Measurements from ENCODE around the gene TMEM81.
A peak's percentile ranks its signal among the peaks of the same experiment; 100 is the strongest.

The TMEM81 gene, protein sequence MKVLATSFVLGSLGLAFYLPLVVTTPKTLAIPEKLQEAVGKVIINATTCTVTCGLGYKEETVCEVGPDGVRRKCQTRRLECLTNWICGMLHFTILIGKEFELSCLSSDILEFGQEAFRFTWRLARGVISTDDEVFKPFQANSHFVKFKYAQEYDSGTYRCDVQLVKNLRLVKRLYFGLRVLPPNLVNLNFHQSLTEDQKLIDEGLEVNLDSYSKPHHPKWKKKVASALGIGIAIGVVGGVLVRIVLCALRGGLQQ

DNA sequence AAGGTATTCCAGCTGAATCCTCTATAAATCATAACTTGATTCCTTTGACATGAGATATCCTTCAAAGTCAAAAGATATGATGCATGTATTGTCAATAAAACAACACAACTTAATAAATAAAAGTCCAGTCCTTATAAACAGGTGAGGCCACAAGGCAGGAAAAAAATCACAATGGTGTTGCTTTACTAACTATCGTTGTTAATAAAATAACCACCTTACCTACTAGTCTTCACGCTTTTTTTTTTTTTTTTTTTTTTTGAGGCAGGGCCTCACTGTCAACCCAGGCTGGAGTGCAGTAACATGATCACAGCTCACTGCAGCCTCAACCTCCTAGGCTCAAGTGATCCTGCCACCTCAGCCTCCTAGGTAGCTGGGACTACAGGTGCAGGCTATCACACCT lies at the start of gene TMEM81:
TMEM81 (minus strand) TSS at position 101 of the 400 bp plus-strand sequence. CDS start 140 bp downstream, outside the sequence.
- DNase-seq (ENCODE audit: low read depth) = no peak

DNA sequence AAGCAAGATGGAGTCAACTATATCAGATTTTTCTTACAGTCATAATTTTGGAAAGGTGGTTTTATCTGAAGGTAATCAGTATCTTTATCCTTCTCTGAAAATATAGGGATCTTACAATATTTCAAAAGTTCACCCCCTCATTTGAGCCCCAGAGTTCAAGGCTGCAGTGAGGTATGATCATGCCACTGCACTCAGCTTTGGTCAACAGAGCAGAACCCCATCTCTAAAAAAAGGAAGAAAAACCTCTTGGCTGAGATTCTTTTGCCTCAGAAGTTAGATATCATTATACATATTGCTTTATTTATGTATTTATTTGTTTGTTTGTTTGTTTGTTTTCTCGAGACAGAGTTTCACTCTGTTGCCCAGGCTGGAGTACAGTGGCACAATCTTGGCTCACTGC lies 49.0 kb upstream of the TMEM81 start:
- no peak for DNase-seq (ENCODE audit: low read depth)

DNA sequence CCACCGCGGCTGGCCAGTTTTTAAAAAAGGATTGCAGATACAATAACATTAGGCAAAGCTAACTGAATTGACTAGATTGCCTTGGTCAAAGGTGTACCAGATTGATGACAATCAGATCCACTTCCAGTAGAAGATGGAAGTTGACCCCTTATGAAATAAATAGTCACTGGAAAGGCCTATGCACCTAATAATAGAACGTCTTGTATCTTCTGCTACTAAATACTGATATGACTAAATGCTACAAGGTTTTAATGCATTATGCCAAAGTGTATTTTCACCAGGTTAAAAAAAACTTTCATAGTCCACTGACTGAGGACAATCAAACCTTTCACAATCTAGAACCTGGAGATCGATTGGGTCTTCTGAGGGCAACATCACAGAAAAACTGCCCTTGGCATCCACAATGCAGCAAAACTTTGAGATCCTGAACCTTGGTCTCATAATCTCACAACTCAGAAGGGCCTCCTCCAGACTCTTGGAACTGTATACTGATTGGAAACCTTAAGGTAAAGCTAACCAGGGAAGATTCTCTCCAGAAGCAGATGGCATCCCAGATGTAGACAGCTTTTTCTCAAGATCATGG lies 45.3 kb upstream of the TMEM81 start:
- DNase-seq (ENCODE audit: low read depth) = no peak

DNA sequence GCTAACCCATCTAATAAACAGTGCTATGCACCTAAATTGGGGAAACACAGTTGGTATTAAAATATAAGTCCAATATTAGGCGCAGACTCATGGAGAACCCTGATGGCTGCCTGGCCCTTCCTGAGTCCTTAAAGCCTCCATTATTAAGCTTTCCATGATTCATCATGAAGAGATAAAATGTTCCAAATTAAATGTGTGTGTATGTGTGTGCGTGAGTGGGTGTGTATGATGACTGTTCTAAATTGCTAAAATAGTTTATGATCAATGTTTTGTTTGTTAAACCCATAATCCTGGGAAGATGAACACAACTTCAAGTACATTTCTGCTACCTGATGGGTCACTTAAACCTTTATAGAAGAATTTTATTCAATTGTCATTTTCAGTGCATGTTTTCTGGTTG lies 43.8 kb upstream of the TMEM81 start:
- DNase-seq (ENCODE audit: low read depth) = no peak

DNA sequence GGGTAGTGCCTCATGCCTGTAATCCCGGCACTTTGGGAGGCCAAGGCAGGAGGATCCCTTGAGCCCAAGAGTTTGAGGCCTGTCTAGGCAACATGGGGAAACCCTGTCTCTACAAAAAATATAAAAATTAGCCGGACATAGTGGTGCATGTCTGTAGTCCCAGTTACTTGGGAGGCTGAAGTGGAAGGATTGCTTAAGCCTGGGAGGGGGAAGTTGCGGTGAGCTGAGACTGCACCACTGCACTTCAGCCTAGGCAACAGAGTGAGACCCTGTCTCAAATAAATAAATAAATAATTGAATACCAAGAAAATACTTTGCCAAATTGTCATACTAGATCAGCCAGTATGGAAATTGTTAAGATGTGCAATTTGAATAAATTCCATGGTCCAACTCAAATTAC lies 43.4 kb upstream of the TMEM81 start:
- no peak for DNase-seq (ENCODE audit: low read depth)

DNA sequence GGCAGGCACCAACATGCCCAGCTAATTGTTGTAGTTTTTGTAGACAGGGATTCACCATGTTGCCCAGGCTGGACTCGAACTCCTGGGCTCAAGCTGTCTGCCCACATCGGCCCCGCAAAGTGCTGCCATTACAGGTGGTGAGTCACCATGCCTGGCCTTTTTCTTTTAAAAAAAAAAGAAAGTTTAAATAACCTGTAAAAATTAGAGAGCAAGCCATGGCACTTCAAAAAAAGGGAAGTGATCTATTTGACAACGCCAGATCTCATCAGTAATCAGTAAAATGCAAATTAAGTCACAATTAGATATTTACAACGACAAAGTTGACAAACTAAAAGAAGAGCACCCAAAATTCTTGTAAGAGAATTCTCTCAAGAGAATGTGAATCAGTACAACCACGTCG lies 40.5 kb upstream of the TMEM81 start:
- DNase-seq (ENCODE audit: low read depth) = no peak

DNA sequence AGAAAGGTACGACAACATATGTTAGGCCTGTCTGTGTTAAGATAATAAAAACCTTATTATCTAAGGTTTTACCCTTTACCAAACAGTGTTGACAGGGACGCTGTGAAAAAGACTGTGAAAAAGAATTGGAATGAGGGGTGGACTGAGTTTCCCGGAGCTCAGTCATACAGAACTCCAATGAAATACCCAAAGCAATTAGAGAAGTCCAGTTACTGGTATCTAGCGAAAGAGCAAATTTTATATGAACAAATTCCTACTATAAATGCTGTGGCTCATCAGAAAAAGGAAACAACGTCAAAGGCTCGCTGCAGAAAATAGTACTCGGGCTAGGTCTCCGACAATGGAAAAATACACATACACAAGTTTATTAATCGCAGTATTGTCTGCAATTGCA lies 38.2 kb upstream of the TMEM81 start:
- DNase-seq (ENCODE audit: low read depth) = no peak

DNA sequence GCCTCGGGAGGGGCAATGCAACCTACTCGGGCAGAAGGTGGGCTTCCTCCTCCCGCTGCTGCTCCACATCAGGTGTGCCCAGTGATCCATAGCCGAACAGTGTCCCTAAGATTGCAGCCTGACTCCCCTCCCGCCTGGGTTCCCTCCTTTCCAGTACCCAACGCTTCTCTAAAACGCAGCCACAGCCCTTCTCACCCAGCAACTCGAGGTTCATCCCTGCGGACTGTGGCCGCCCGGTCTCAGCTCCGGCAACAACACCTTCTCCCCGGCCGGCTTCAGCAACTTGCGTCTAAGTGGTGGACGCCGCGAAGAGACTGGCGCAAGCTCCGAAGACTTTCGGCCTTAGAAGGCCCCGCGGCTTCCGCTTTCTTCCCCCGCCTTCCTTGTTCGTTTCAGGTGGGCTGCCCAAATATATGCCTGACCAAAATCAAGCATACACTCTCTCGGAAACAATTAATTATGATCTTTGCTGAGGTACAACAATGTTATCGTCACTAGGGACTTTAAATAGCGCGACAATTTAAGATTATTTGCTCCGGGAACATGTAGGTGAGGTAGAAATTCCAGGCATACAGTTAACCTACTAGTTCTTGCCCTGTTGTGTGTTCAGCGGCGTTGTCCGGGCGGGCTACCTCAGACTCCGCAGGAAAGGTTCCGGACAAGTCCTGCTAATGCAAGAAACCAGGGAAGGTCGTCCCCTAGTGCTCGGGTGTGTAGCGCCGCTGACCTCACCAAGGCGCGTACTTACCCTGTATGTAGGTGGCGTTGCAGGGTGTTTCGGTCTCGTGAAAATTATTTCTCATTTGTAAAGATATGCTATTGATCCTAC lies 37.6 kb upstream of the TMEM81 start, which contains the start of gene RBBP5:
RBBP5 (minus strand) TSS at position 319 of the 829 bp plus-strand sequence; CDS start at position 214, 105 bp downstream.
- DNase-seq (ENCODE audit: low read depth) = peak; percentile 83

DNA sequence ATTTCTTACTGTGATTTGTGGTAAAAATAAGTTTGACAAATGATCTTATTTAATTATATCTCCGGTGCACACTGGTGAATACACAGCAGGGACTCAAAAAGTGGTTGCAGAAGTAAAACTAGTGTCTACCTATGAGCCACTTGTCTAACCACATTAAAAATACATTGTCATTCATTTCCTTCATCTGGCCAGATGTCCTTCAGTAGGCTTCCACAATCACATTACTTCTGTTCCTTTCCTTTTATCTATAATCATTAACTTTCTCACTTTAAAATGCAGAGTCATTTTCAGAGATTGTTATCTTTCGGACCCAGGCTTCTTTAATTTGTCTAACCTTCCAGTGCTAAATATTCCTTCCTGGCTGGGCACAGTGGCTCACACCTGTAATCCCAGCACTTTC lies 34.5 kb upstream of the TMEM81 start:
- DNase-seq (ENCODE audit: low read depth) = no peak

DNA sequence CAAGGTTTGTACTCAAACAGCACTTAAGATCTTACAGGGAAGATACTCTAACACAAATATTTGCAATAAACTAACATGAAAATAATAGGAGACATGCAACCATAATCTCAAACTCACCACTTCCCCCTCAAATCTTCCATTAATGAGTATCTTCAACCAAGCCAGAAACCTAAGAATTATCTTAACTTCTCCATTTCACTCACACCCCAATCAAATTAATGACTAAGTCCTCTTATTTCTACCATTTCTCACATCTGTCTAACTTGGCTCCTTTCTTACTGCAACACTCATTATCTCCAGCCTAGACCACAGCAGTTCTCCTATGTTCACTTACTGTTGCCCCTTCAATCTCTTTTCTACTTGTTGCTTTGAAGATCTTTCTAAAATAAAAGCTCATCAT lies 27.1 kb upstream of the TMEM81 start:
- DNase-seq (ENCODE audit: low read depth) = no peak

DNA sequence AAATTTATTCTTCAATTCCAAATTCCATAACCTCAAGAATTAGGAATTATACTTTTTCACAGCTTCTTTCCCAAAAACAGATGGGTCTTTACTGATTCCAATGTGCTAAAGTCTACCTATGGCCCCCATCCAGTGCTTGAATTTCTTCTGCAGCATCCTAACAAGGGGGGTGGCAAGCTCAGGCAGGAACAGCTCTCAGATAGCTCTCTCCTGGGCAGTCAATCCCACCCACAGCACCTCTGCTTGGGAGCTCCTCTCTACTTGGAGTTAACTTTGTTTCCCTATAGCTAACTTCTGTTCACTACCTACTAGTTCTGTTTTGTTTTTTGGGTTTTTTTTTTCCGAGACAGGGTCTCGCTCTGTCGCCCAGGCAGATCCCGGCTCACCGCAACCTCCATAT lies 25.5 kb upstream of the TMEM81 start:
- no peak for DNase-seq (ENCODE audit: low read depth)

DNA sequence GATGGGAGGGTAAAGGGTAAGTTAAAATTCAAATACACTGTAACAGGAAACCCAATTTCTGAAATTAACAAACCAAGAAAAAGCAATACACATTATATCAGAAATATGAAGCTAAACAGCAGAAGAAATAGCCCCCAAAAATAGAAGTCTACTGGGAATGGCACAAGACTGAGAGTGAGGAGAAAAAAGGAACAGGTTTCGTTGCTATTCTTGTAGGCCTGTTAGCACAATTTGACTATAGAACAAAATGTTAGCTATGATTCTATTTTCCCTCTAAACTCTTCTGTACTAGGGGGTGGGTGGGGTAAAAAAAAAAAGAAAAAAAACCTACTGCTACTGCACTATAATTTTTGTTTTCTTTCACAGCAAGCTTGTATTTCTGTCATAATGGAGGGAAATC lies 25.0 kb upstream of the TMEM81 start:
- DNase-seq (ENCODE audit: low read depth) = no peak

DNA sequence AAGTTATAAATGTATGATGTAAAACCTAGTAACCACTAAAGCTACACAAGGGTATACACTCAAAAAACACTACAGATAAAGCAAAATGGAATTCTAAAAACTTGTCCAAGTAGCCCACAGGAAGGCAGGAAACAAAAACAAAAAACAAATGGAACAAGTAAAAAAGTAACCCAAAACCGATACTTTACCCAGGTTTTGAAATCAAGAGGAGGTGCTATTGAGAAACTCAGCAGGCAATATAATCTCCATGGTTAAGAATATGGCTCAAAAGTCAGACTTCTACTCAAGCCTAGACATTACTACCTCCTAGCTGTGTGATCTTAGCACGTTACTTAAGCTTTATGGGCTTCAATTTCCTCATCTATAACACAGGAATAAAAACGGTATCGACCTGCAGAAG lies 24.2 kb upstream of the TMEM81 start:
- no peak for DNase-seq (ENCODE audit: low read depth)

DNA sequence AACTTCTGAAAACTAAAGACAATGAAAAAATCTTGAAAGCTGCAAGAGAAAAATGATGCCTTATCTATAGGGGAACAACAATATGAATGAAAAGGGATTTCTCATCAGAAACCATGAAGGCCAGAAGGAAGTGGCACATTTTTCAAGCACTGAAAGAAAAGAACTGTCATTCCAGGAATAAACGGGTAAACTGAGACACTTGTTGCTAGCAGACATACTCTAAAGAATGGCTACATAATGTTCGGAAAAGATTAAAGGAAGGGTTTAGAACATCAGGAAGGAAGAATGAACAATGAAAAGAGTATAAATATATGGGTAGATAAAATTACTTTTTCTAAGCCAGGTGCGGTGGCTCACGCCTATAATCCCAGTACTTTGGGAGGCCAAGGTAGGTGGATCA lies 23.1 kb upstream of the TMEM81 start:
- DNase-seq (ENCODE audit: low read depth) = no peak

DNA sequence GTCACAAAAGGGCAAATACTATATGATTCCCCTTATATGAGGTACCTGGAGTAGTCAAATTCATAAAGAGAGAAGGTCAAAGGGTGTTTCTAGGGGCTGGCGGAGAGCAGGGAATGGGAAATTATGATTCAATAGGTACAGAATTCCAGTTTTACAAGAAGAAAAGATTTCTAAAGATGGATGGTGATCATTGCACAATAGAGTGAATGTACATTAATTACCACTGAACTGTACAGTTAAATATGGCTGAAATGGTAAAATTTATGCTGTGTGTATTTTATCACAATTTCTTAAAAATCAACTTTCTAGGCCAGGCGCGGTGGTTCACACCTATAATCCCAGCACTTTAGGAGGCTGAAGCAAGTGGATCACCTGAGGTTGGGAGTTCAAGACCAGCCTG lies 18.1 kb upstream of the TMEM81 start:
- DNase-seq (ENCODE audit: low read depth) = no peak

DNA sequence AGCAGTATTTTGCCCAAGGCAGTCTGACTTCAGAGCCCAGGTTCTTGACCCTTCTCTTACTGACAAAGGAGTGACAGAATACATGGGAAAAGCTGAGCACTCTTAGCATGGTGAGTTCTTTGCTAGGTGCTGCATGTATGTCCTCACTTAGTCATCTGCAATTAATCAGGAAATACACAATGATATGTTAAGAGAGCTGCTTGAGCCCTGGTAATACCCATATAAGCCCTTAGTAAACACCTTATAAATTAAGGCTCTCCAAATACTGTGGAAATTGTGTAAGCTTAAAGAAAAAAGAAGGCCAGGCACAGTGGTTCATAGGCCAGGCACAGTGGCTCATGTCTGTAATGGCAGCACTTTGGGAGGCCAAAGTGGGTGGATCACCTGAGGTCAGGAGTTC lies 14.0 kb upstream of the TMEM81 start:
- no peak for DNase-seq (ENCODE audit: low read depth)

DNA sequence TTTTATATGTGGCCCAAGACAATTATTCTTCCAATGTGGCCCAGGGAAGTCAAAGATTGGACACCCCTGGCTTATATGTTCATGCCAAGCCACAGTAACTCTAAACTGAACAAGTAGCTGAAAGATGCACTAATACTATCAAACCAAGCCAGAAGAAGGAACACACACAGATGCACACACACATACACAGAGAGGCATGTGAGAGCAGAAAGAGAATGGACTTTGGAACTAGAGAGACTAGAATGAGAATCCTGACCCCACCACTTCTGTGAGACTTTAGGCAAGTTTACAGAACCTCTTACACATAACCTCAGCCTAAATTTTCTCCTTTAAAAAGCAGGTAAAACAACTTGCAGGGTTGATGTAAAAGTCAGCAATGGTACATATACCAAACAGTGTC lies 11.2 kb upstream of the TMEM81 start:
- DNase-seq (ENCODE audit: low read depth) = no peak

DNA sequence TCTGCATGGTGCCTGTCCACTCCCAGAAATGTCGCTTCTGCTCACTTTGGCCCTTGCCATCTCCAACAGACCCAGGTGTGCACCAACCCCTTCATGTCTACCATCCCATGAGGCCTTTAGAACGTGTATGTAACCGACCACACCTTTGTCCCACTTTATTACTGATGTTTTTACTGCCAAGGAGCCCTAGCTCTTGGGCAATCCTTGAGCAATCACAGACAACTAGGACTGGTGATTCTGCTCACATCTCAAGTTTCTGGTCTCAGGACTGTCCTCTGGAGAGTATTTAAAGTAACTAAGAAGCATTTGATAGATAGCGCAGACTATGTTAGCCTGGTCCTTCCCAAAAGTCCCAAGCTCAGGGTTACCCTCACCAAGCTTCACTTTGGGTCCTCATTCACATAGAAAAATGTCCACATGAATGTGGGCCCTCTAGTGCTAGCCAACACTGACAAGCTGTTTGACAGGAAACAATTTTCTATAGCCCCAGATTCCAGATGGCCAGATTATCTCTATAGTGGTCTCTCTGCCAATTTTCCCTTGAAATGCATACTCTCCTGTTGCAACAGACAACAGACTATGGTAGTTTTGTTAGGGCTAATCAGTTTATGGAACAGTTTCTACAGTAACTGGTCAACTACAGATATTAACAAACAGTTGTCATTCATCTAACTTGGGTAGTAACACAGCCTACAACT lies 6.9 kb upstream of the TMEM81 start:
- DNase-seq (ENCODE audit: low read depth) = no peak

DNA sequence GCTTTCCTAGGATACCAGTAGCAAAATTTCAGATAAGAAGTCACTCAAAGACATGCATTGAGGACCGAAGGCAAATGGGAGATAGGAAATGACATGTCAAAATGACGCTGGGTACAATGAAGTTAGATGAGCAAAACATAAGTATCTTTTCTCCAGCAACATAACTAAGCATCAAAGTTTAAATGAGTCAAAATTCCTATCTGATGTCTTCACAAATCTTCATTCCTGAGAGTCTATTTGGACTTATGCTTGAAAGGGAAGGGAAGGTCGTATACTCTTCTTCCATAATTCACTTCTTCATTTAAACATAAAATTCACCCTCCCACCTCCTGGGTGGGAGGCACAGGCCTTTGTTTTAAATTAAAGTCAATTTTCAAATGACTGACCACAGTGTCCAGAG lies 4.1 kb upstream of the TMEM81 start:
- no peak for DNase-seq (ENCODE audit: low read depth)

DNA sequence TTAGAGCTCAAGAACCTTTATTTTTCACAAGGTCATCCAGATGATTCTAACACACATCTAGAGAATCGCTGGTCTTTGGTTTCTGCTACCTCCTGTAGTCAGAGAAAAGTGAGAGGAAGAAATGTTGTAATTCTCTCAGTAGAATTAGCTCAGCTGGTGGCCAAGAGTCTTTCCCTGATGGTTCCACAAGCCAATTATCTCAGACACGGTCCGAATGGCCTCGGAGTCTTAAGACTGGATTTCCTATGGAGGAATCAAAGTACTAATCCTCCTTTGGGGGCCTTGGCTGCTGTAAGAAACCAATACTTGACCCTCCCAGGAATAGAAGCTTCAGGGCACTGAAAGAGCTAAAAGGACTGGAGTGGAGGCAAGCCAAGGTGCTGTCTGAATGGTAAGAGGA lies 1.8 kb downstream of the TMEM81 start:
- no peak for DNase-seq (ENCODE audit: low read depth)

DNA sequence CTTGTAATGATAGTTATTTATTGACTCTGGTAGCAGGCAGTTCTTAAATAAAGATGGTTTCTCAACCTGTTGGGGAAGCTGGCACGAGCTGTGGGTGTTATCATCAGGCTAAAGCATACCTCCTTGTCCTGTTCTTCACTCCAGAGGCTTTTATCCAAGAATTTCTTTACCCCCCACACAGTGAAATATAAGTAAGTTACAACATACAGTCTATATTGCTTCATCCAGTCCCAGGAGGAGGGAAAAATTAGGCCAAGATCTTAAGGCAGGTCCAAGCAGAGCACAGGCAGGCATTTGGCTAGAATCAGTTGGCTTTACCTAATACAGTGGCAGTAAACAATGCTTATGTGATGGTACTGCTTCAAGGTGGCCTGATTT lies 6.3 kb downstream of the TMEM81 start:
- DNase-seq (ENCODE audit: low read depth) = no peak

DNA sequence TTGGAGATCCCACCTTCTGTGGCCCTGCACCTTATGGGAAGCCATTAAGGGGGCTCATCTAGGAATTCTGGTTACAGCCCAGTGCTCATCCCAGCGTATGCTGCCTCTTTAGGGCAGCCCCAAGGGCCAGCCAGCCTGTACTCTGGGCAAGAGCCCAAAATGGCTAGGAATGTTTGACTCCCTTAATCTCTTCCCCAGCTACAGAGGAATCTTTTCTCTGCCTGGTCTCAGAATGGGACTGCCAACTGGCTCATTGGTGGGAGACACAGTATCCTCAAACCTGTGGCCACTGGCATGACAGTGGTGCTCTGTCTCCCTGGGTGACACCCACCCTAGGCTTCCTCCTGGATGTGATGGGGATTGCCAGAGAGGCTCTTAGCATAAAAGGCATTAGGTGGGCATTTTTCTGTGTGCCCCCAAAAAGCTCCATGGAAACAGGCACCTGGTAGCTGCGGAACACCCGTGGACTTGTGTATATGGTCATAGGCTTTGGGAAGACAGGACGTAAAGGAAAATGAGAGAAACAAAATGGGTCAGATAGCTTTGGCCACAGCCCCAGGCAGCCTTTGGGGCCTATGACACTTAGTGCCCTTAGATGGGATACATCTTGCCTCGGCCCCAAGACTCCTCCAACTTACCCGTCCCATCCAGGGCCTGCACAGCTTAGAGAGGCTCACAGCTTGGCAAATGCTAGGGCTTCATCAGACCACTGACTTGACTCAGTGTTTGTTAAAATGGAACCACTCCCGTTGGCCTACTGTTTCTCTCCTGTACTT lies 6.9 kb downstream of the TMEM81 start:
- DNase-seq (ENCODE audit: low read depth) = no peak

Data from GM04503 (cell line).